ENCODE results near the gene IFNA6. TPM values are rescaled to one million over a fixed set of nuclear protein-coding genes. Genes with fewer than 3 reads are reported as not detected.

Gene IFNA6
- total and polyA plus RNA-seq, 10 of the 15 experiments (the other 5 are each of a cell fraction or from before 2014, with no cell fraction given), result 0.04 TPM; not detected in 9

- TF ChIP-seq MAX (IDR thresholded peaks at IDR 0.05; ENCODE audit: low read depth, low read length) (0 out of 2 replicates have a peak, but pooled peaks have one; percentile 33), NFIC (IDR thresholded peaks at IDR 0.05; ENCODE audit: low read depth, low read length) (peak; percentile 96), USF2 (IDR thresholded peaks at IDR 0.05; ENCODE audit: borderline replicate concordance, low read depth, low read length) (no peak), ZNF592 (IDR thresholded peaks at IDR 0.05) (peak; percentile 78; the same call in 1 of the 2 replicates), CREM (IDR thresholded peaks at IDR 0.05; ENCODE audit: low read depth) (peak; percentile 80), CBX5 (IDR thresholded peaks at IDR 0.05; ENCODE audit: low read depth) (peak; percentile 89; the same call in 1 of the 2 replicates), SREBF2 (IDR thresholded peaks at IDR 0.05; ENCODE audit: low read length) (no peak), NFYA (IDR thresholded peaks at IDR 0.05; ENCODE audit: borderline replicate concordance, low read depth, low read length) (no peak), HCFC1 (IDR thresholded peaks at IDR 0.05; ENCODE audit: low read length) (no peak), CHD2 (IDR thresholded peaks at IDR 0.05; ENCODE audit: borderline replicate concordance, low read depth, low read length) (peak; percentile 60; the same call in 1 of the 2 replicates), POLR2A (IDR thresholded peaks at IDR 0.05; ENCODE audit: low read depth, low read length) (no peak), BACH1 (IDR thresholded peaks at IDR 0.05; ENCODE audit: borderline replicate concordance) (peak; percentile 80; the same call in 1 of the 2 replicates), RELB (IDR thresholded peaks at IDR 0.05; ENCODE audit: low read depth) (peak; percentile 100), ZNF217 (IDR thresholded peaks at IDR 0.05) (peak; percentile 53; the same call in 1 of the 2 replicates), NRF1 (conservative IDR thresholded peaks at IDR 0.05; ENCODE audit: low read depth, low read length) (no peak), CEBPB (IDR thresholded peaks at IDR 0.05; ENCODE audit: borderline replicate concordance in 1 of 2, low read depth in 2 of 2, low read length in 2 of 2) (peak in 1 of 2 experiments; percentile 90; a peak in 1 of 4 replicates), POU2F2 (IDR thresholded peaks at IDR 0.05; ENCODE audit: borderline replicate concordance, low read depth, low read length) (peak; percentile 80; the same call in 2 of the 3 replicates), EED (IDR thresholded peaks at IDR 0.05; ENCODE audit: low read depth) (peak; percentile 90), SPI1 (IDR thresholded peaks at IDR 0.05; ENCODE audit: borderline replicate concordance, insufficient read depth, low read depth, low read length) (peak; percentile 98)
Observed at GRCh38 chr9:21381448-21382339, 31.0 kb upstream of the IFNA6 start (continued).
